ACHN (cell line): ENCODE results near the gene HSD11B1L.
"Not testable (repeated sequence)": the region's sequence is repeated elsewhere in the genome, so short reads cannot be mapped to it uniquely, and the experiment has no call there.

Experiments used
- DNase-seq: peaks from one replicate; pipeline ENCODE4 v3.0.0-alpha.2; 2015
- in situ Hi-C: cut with HindIII; loops from 2 replicates; pipeline ENCODE4 v1.10.0; 2017; ENCODE audit warnings: low sequenced_read_pairs, low pct_ligation_motif_present, low pct_unique_long_range_greater_than_20kb

Gene HSD11B1L

GRCh38 chr19:5683177-5683886, 2.5 kb downstream of the HSD11B1L start:
- DNase-seq, result no peak
- in situ Hi-C loops, result no loop called here

GRCh38 chr19:5684694-5685430, 4.0 kb downstream of the HSD11B1L start:
- in situ Hi-C loops, result no loop called here
- no peak for DNase-seq

- DNase-seq, result no peak
- in situ Hi-C loops, result no loop called here
Observed at GRCh38 chr19:5686326-5686646, 5.5 kb downstream of the HSD11B1L start.

GRCh38 chr19:5686647-5687359, 6.0 kb downstream of the HSD11B1L start:
- in situ Hi-C loops, result no loop called here
- peak; percentile 90 for DNase-seq

GRCh38 chr19:5687360-5688198, 6.8 kb downstream of the HSD11B1L start:
- no peak for DNase-seq
- in situ Hi-C loops, result no loop called here

GRCh38 chr19:5688262-5688881, 7.5 kb downstream of the HSD11B1L start:
- in situ Hi-C loops, result not testable (repeated sequence)

GRCh38 chr19:5690125-5690954, 9.5 kb downstream of the HSD11B1L start, which contains the start of gene RPL36:
RPL36 (plus strand) TSS chr19:5690295; CDS start chr19:5690508, 213 bp downstream.
- in situ Hi-C loops, result no loop called here
- DNase-seq, result peak; percentile 92

More at GRCh38 chr19:5688262-5688881, 7.5 kb downstream of the HSD11B1L start:
- DNase-seq, result not testable (repeated sequence)

- in situ Hi-C loops, result no loop called here
- DNase-seq, result peak; percentile 21
Observed at GRCh38 chr19:5690955-5691821, 10.4 kb downstream of the HSD11B1L start.

GRCh38 chr19:5691822-5692722, 11.2 kb downstream of the HSD11B1L start:
- no peak for DNase-seq
- in situ Hi-C loops, result no loop called here

- in situ Hi-C loops, result no loop called here
- DNase-seq, result no peak
Observed at GRCh38 chr19:5692723-5693194, 11.9 kb downstream of the HSD11B1L start.

- no peak for DNase-seq
- in situ Hi-C loops, result no loop called here
Observed at GRCh38 chr19:5693195-5694166, 12.7 kb downstream of the HSD11B1L start.

GRCh38 chr19:5694167-5694955, 13.5 kb downstream of the HSD11B1L start:
- in situ Hi-C loops, result no loop called here
- no peak for DNase-seq

- in situ Hi-C loops, result no loop called here
- no peak for DNase-seq
Observed at GRCh38 chr19:5694956-5695648, 14.3 kb downstream of the HSD11B1L start.
